SK-N-MC (cell line): ENCODE measurements around the gene SAMHD1.

Experiments
- EZH2 ChIP-seq: fragments of 200-600 bp; sonication (generic); IDR thresholded peaks from one replicate; pipeline ENCODE4 v1.6.1; 2017; ENCODE audit warnings: antibody characterized with exemption
- POLR2AphosphoS5 ChIP-seq: IDR thresholded peaks from 2 replicates; pipeline ENCODE4 v1.6.1; 2012; ENCODE audit warnings: mild to moderate bottlenecking, low read depth, low read length, borderline replicate concordance

- TF ChIP-seq EZH2 (no peak), POLR2AphosphoS5 (no peak)
These were observed 56.5 kb downstream of the SAMHD1 start for GRCh38 chr20:36895036-36895435.
